ENCODE results near the gene SCNM1. TPM values are rescaled to one million over a fixed set of nuclear protein-coding genes. Genes with fewer than 3 reads are reported as not detected.

The SCNM1 gene
- total RNA-seq, 4 donors from 2014 or later, result 11.2 to 39.3 (median 21.4) TPM

GRCh38 chr1:151134991-151135390 lies 31.0 kb upstream of the SCNM1 start:
- 97% methylated on average over 7 of the region's 7 CpGs for WGBS
- no peak for DNase-seq (ENCODE audit: extremely low spot score)
- Histone ChIP-seq H3K9me3 (no peaks in the 10 kb centered on the region), H3K4me1 (peaks cover 0 to 30% (median 22%) of the 10 kb centered on the region in 4 donors), H3K36me3 (peaks cover 0 to 66% (median 56%) of the 10 kb centered on the region in 4 donors), H3K27me3 (no peaks in the 10 kb centered on the region), H3K27ac (replicated peaks in 1 of 4) (no peak overlapping the region), H3K4me3 (no peak overlapping the region)
- no peak for TF ChIP-seq CTCF (IDR thresholded peaks at IDR 0.05)
- intact Hi-C loops (cut with DNase I), result no loop called here

DNA sequence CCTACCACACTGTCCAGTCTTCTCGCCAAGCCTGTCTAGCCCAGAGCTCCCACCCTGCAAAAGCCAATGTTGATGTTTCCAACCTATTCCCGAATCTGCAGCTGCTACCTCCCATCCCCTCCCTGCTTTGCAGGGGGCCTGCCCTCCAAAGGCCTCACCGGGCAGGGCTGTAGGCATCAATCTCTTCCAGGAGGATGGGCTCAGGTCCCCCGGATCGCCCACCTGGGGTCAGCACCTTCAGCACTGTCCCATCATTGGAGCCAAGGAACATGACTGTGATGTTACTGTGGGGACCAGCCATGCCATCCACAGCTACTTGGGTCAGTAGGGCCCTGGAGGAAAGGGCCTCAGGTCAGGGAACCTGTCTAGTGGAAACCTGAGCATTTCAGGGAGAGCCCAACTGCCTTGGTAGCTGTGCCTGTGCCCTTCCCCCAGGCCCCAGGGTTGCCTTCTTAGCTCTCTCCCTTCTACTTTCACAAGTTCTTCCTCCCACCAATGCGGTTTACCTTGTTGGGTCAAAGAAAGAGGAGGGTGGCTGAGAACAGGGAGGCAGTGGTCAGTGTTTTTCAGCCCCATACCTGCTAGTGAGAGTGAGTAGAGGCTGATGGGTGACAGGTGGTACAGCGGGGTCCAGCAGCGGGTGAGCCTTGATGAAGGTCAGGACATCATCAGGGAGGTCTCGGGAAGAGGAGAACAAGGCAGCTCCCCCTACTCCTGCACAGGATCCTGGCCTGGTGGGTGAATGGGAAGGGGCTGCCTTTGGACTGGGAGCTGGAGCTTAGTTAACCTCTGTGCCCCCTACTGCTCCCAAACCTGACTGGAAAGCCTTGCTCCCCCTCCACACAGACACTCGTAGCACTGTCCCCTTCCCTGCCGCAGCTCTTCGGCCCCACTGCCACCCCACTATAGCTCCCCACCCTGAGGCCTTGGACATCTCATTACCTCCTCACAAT lies 30.2 kb upstream of the SCNM1 start:
- TF ChIP-seq POLR2AphosphoS5 (IDR thresholded peaks at IDR 0.05) (no peak), POLR2A (IDR thresholded peaks at IDR 0.05; ENCODE audit: low read depth) (no peak), CTCF (IDR thresholded peaks at IDR 0.05) (no peak), EP300 (IDR thresholded peaks at IDR 0.05) (no peak)
- no peak overlapping the region for H3K27ac ChIP-seq (replicated peaks in 1 of 4)
- H3K27me3 ChIP-seq, result no peaks in the 10 kb centered on the region
- H3K9me3 ChIP-seq, result no peaks in the 10 kb centered on the region
- intact Hi-C loops (cut with DNase I), result no loop called here
- H3K36me3 ChIP-seq, result peaks cover 0 to 67% (median 58%) of the 10 kb centered on the region in 4 donors
- peaks cover 0 to 24% (median 18%) of the 10 kb centered on the region in 4 donors for H3K4me1 ChIP-seq
- H3K4me3 ChIP-seq, result no peak overlapping the region
- WGBS, result 82% methylated on average over 12 of the region's 12 CpGs
- no peak for DNase-seq (ENCODE audit: extremely low spot score)

- peaks cover 3 to 67% (median 62%) of the 10 kb centered on the region in 4 donors for H3K36me3 ChIP-seq
- no peak overlapping the region for H3K4me3 ChIP-seq
- no peaks in the 10 kb centered on the region for H3K9me3 ChIP-seq
- H3K4me1 ChIP-seq, result peaks cover 7 to 9% (median 8%) of the 10 kb centered on the region in 4 donors
- no peak overlapping the region for H3K27ac ChIP-seq (replicated peaks in 1 of 4)
- TF ChIP-seq CTCF (IDR thresholded peaks at IDR 0.05) (no peak), POLR2A (IDR thresholded peaks at IDR 0.05; ENCODE audit: low read depth) (no peak), POLR2AphosphoS5 (IDR thresholded peaks at IDR 0.05) (no peak), EP300 (IDR thresholded peaks at IDR 0.05) (no peak)
- DNase-seq (ENCODE audit: extremely low spot score), result no peak
- intact Hi-C loops (cut with DNase I), result no loop called here
- WGBS, result 91% methylated on average over 7 of the region's 7 CpGs
- H3K27me3 ChIP-seq, result no peaks in the 10 kb centered on the region
Measured at GRCh38 chr1:151137789-151138188, 28.2 kb upstream of the SCNM1 start.

DNA sequence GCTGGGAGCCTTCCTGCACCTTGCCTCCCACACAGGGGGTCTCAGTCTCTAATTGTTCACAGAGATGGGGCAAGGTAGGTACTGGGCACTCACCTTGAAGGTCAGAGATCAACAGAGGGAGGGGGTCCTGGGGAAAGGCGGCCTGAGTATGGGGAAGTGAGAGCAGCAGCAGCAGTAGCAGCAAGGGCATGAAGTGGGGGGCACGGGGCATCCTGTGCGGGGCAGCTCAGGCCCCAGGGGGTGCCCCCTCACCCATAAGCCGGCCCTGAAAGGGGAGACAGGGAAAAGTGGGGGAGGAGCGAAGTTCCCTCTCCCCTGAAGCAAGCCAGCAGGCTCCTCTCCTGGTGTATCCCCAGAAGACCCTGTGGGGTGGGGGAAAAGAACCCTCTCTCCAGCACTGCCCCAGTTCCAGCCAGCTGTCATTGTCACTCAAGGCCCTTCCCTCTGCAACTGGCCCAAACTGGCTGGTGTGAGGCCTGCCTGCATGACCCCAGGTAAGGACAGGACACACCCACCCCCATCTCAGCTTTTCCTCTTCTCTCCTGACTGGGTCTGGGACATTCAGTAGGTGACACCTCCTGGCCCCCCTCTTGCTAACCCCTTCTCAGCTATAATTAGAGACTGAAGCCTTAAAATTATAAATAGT lies 23.4 kb upstream of the SCNM1 start:
- no peak for TF ChIP-seq POLR2A (IDR thresholded peaks at IDR 0.05; ENCODE audit: low read depth)
- TF ChIP-seq POLR2AphosphoS5 (IDR thresholded peaks at IDR 0.05), result no peak
- TF ChIP-seq EP300 (IDR thresholded peaks at IDR 0.05), result no peak
- TF ChIP-seq CTCF (IDR thresholded peaks at IDR 0.05), result no peak
- H3K4me3 ChIP-seq, result no peak overlapping the region
- peaks cover 3 to 32% (median 24%) of the 10 kb centered on the region in 4 donors for H3K36me3 ChIP-seq
- H3K4me1 ChIP-seq, result peaks cover 41 to 50% (median 48%) of the 10 kb centered on the region in 4 donors
- intact Hi-C loops (cut with DNase I), result no loop called here
- no peaks in the 10 kb centered on the region for H3K9me3 ChIP-seq
- 78% methylated on average over 5 of the region's 5 CpGs for WGBS
- H3K27me3 ChIP-seq, result no peaks in the 10 kb centered on the region
- DNase-seq (ENCODE audit: extremely low spot score), result no peak
- peak overlapping the region in 3 of 4 donors; percentile 13 to 89 (median 87) for H3K27ac ChIP-seq (replicated peaks in 1 of 4)

Measured in esophagus muscularis mucosa (tissue), 4 donors.